ENCODE measurements around the gene CCNL2.

DNA sequence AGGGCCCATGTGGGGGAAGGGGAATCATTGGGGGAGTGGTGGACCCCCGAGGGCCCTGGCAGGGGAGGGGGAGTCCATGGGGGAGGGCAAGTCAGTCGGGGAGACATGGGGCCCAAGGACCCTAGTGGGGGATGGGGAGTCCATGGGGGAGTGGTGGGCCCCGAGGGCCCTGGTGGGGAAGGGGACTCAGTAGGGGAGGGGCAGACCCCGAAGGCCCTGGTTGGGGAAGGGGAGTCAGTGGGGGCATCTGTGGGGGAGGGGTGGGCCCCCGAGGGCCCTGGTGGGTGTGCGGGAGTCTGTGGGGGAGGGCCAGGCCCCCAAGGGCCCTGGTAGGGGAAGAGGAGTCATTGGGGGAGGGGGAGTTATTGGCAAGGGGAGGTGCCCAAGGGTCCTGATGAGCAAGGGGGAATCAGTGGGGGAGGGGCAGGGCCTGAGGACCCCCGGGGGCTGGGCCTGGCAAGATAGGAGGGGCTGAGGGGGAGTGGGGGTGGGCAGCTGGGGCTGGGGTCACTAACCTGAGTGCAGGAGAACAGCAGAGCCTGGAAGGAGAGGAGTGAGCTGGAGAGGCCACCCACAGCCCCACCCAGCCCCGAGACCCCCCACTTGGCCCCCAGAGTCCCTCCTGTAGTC lies 42.9 kb downstream of the CCNL2 start:
- TF ChIP-seq, protein P1, sequence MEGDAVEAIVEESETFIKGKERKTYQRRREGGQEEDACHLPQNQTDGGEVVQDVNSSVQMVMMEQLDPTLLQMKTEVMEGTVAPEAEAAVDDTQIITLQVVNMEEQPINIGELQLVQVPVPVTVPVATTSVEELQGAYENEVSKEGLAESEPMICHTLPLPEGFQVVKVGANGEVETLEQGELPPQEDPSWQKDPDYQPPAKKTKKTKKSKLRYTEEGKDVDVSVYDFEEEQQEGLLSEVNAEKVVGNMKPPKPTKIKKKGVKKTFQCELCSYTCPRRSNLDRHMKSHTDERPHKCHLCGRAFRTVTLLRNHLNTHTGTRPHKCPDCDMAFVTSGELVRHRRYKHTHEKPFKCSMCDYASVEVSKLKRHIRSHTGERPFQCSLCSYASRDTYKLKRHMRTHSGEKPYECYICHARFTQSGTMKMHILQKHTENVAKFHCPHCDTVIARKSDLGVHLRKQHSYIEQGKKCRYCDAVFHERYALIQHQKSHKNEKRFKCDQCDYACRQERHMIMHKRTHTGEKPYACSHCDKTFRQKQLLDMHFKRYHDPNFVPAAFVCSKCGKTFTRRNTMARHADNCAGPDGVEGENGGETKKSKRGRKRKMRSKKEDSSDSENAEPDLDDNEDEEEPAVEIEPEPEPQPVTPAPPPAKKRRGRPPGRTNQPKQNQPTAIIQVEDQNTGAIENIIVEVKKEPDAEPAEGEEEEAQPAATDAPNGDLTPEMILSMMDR (IDR thresholded peaks at IDR 0.05; ENCODE audit: insufficient read depth, low read length): no peak
- TF ChIP-seq GABPA (IDR thresholded peaks at IDR 0.05; ENCODE audit: low read depth) (no peak), POLR2AphosphoS5 (IDR thresholded peaks at IDR 0.05; ENCODE audit: low read depth) (no peak), SPI1 (IDR thresholded peaks at IDR 0.05; ENCODE audit: borderline replicate concordance, low read depth) (no peak)

Data from HL-60 (cell line).